Caco-2 (cell line): ENCODE data around the gene SYNPO. TPM values are rescaled to one million over a fixed set of nuclear protein-coding genes. Genes with fewer than 3 reads are reported as not detected.

Experiments
- BruUV-seq: library from RNA; stranded (reverse); fragments of 400-500 nt; replicated peaks from 2 replicates; lab custom pipeline; 2021; lab: Mats Ljungman, UMichigan
- CTCF ChIA-PET: fragments of 300-600 bp; sonication (Branson Sonifier 250); formaldehyde crosslinking; loops from one replicate; lab custom pipeline; 2022; ENCODE audit warnings: antibody characterized with exemption; lab: Charles Lee
- POLR2A ChIA-PET: fragments of 300-600 bp; sonication (Branson Sonifier 250); formaldehyde crosslinking; loops from one replicate; lab custom pipeline; 2022; ENCODE audit warnings: antibody characterized with exemption; lab: Charles Lee
- DNase-seq, 2 experiments: peaks; one replicate each; pipeline versions ENCODE4 v3.0.0 to v3.0.0-alpha.2; 2020 to 2022
- H3K27me3 ChIP-seq: replicated peaks from 2 replicates; pipeline ENCODE4 v1.6.0; 2011; ENCODE audit warnings: low read length; ENCODE audit not compliant: control insufficient read depth, insufficient read depth
- H3K36me3 ChIP-seq: 2 replicates; pipeline ENCODE4 v1.5.1; 2011; ENCODE audit warnings: low read length; ENCODE audit not compliant: control insufficient read depth, insufficient read depth
- H3K4me1 ChIP-seq: fragments of 250-450 bp; sonication (Bioruptor Pico); 2 replicates; pipeline ENCODE4 v1.5.1; 2020; ENCODE audit warnings: mild to moderate bottlenecking
- H3K4me3 ChIP-seq: 2 replicates; pipeline ENCODE4 v1.5.1; 2011; ENCODE audit warnings: low read depth, mild to moderate bottlenecking, control low read depth, low read length
- H3K9me3 ChIP-seq: fragments of 250-450 bp; sonication (Bioruptor Pico); 2 replicates; pipeline ENCODE4 v1.5.1; 2020; ENCODE audit warnings: mild to moderate bottlenecking, moderate library complexity
- H3K27ac Mint-ChIP-seq: one replicate; pipeline ENCODE4 v1.8.0; 2022; ENCODE audit warnings: mixed read lengths; ENCODE audit not compliant: unreplicated experiment
- H3K27me3 Mint-ChIP-seq: one replicate; pipeline ENCODE4 v1.8.0; 2022; ENCODE audit warnings: mixed read lengths; ENCODE audit not compliant: insufficient read depth, unreplicated experiment
- H3K36me3 Mint-ChIP-seq: one replicate; pipeline ENCODE4 v1.8.0; 2022; ENCODE audit warnings: mild to moderate bottlenecking, mixed read lengths; ENCODE audit not compliant: insufficient read depth, unreplicated experiment
- H3K4me1 Mint-ChIP-seq: one replicate; pipeline ENCODE4 v1.8.0; 2022; ENCODE audit warnings: low read depth, mixed read lengths; ENCODE audit not compliant: unreplicated experiment
- H3K4me3 Mint-ChIP-seq: one replicate; pipeline ENCODE4 v1.8.0; 2022; ENCODE audit warnings: mild to moderate bottlenecking, moderate library complexity, mixed read lengths; ENCODE audit not compliant: unreplicated experiment
- H3K9me3 Mint-ChIP-seq: one replicate; pipeline ENCODE4 v1.8.0; 2022; ENCODE audit warnings: mixed read lengths; ENCODE audit not compliant: unreplicated experiment
- intact Hi-C: fragments of 100-400 bp; cut with micrococcal nuclease; formaldehyde crosslinking; loops from one replicate; pipeline ENCODE4 v1.10.0; 2022; ENCODE audit not compliant: unreplicated experiment
- total RNA-seq: library from RNA; stranded (reverse); gene quantifications from 2 replicates; pipeline ENCODE4 v1.2.3, GENCODE V29; 2022
- TF ChIP-seq, protein P1 (sequence below), 2 experiments: fragments of 200-600 bp in 1 of 2; IDR thresholded peaks; 1 replicate in 1 of 2; 2 replicates in 1 of 2; pipeline versions ENCODE4 v1.5.1 to v1.8.0; 2011 to 2022; ENCODE audit warnings: antibody characterized with exemption in 1 of 2, control low read depth in 1 of 2, inconsistent platforms in 1 of 2, low read depth in 1 of 2, low read length in 1 of 2, mild to moderate bottlenecking in 1 of 2, moderate library complexity in 1 of 2; ENCODE audit not compliant: insufficient read depth in 1 of 2, severe bottlenecking in 1 of 2, unreplicated experiment in 1 of 2

SYNPO gene
- total RNA-seq, 1 experiment from 2014 or later = 25.1 TPM

DNA sequence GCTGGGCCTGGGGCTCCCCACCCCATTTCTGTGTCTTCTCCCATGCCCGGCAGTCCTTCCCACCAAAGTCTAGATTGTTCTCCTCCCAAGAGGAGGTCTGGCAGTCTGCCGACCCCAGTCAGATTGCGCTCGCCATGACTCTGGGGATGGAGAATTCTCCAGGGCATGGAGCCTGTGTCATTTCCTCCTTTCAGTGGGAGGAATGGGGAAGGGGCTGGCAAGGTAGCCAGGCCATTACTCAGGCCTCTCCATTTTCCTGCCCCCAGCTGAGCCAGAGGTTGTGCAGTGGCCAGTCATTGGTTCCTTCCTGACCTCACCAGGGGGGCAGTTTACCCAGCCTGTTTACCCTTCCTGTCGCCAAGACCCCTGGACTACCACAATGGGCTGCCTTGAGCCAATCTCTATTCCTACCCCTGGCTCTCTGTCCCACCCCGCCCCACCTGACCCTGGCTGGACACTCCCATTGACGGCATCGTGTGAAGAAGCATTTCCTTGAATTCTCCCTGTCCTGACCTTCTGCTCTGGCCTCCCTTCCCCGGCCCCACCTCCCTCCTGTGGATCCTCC is 628 bp downstream of the SYNPO start:
- H3K4me1 ChIP-seq = peaks cover 80% of the 10 kb centered on the region
- H3K36me3 Mint-ChIP-seq = peaks cover 15% of the 10 kb centered on the region
- peak overlapping the region; percentile 79 for H3K27ac Mint-ChIP-seq
- no peak for DNase-seq
- BruUV-seq = no TSS peak
- H3K27me3 ChIP-seq = no peaks in the 10 kb centered on the region
- H3K36me3 ChIP-seq = no peaks in the 10 kb centered on the region
- H3K9me3 ChIP-seq = no peaks in the 10 kb centered on the region
- H3K4me3 ChIP-seq = peak overlapping the region; percentile 33
- TF ChIP-seq, protein P1, sequence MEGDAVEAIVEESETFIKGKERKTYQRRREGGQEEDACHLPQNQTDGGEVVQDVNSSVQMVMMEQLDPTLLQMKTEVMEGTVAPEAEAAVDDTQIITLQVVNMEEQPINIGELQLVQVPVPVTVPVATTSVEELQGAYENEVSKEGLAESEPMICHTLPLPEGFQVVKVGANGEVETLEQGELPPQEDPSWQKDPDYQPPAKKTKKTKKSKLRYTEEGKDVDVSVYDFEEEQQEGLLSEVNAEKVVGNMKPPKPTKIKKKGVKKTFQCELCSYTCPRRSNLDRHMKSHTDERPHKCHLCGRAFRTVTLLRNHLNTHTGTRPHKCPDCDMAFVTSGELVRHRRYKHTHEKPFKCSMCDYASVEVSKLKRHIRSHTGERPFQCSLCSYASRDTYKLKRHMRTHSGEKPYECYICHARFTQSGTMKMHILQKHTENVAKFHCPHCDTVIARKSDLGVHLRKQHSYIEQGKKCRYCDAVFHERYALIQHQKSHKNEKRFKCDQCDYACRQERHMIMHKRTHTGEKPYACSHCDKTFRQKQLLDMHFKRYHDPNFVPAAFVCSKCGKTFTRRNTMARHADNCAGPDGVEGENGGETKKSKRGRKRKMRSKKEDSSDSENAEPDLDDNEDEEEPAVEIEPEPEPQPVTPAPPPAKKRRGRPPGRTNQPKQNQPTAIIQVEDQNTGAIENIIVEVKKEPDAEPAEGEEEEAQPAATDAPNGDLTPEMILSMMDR (IDR thresholded peaks at IDR 0.05; ENCODE audit: insufficient read depth in 1 of 2, low read depth in 1 of 2, low read length in 1 of 2, severe bottlenecking in 1 of 2, unreplicated experiment in 1 of 2) = no peak
- H3K4me1 Mint-ChIP-seq = peaks cover 46% of the 10 kb centered on the region
- no peaks in the 10 kb centered on the region for H3K27me3 Mint-ChIP-seq
- intact Hi-C loops = loop anchor here (2.0 to 5.0 kb wide), 3 partner anchors 16 to 184 kb away; no protein-coding TSS in a partner anchor
- POLR2A ChIA-PET = interaction anchor here (1.0 kb wide), 1 partner anchor 191 kb away, joined by 3 read pairs; the partner anchor contains the start of gene RPS14
- H3K9me3 Mint-ChIP-seq = no peaks in the 10 kb centered on the region
- peak overlapping the region; percentile 61 for H3K4me3 Mint-ChIP-seq
- CTCF ChIA-PET = interaction anchor here (0.8 to 1.2 kb wide), 6 partner anchors 8 to 191 kb away, joined by 3 to 6 read pairs (median 3); partner anchors contain the start of gene RBM22

DNA sequence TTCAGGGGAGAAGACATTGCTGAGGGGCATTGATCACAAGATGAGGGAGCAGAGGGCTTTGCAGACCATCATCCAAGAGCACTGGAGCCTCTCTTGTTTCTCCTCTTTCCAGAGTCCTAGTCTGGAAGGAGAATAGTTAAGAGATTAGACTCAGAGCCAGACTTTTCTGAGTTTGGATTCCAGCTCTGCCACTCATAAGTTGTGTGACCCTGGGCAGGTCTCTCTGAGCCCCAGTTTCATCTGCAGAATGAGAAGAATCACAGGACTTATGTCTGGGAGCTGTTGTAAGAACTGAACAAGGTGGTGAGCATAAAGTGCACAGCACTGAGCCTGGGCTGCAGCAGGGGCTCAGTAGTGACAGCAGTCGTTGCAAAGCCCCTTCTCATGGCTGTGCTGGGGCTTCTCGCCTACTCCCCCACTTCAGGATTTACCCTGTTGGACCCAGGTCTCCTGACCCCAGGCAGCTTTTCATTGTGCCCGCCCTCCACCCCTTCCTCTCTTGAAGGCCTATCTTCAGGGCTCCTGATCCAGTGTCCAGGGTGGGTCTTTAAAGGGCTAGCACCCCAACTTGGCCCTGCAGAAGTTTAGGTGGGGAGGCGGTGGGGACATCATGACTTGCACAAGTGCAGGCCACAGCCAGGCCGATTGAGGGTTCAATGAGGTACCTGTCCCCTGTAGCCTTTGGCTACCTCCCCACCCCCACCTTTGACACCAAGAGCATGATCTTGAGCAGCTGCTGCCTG is 1.5 kb downstream of the SYNPO start:
- H3K9me3 ChIP-seq = no peaks in the 10 kb centered on the region
- H3K36me3 Mint-ChIP-seq = peaks cover 16% of the 10 kb centered on the region
- no peak for DNase-seq
- peaks cover 72% of the 10 kb centered on the region for H3K4me1 ChIP-seq
- H3K27me3 Mint-ChIP-seq = no peaks in the 10 kb centered on the region
- POLR2A ChIA-PET = interaction anchor here (0.5 kb wide), 1 partner anchor 58 kb away, joined by 4 read pairs; no protein-coding TSS in a partner anchor
- peak overlapping the region; percentile 61 for H3K4me3 Mint-ChIP-seq
- H3K9me3 Mint-ChIP-seq = no peaks in the 10 kb centered on the region
- no peaks in the 10 kb centered on the region for H3K36me3 ChIP-seq
- no peak overlapping the region for H3K4me3 ChIP-seq
- peak overlapping the region; percentile 79 for H3K27ac Mint-ChIP-seq
- H3K4me1 Mint-ChIP-seq = peaks cover 40% of the 10 kb centered on the region
- TF ChIP-seq, protein P1 (IDR thresholded peaks at IDR 0.05; ENCODE audit: insufficient read depth in 1 of 2, low read depth in 1 of 2, low read length in 1 of 2, severe bottlenecking in 1 of 2, unreplicated experiment in 1 of 2) = no peak
- no peaks in the 10 kb centered on the region for H3K27me3 ChIP-seq
- intact Hi-C loops = loop anchor here (2.0 to 5.0 kb wide), 3 partner anchors 15 to 185 kb away; no protein-coding TSS in a partner anchor
- CTCF ChIA-PET = interaction anchor here (1.2 to 1.6 kb wide), 2 partner anchors 59 to 82 kb away, joined by 3 to 5 read pairs; partner anchors contain the start of gene RBM22
- no TSS peak for BruUV-seq

DNA sequence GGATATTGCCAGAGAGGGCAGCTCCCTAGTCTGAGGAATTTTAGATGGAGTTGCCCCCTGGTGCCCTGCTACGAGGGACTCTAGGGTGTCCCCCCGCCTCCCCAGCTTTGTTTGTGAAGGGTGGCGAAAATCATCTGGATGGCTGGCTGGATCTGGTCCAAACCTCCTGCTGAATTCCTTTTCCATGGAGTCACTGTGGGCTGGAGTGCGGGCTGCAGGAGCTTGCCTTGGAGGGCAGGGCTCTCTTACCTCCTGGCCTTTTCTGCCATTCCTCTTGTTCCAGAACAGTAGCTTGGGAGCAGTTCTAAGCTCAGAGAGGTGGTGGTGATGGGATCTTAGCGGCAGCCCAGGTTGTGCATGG is 2.1 kb downstream of the SYNPO start:
- Histone ChIP-seq H3K4me3 (no peak overlapping the region), H3K9me3 (no peaks in the 10 kb centered on the region), H3K4me1 (peaks cover 67% of the 10 kb centered on the region), H3K36me3 (no peaks in the 10 kb centered on the region), H3K27me3 (no peaks in the 10 kb centered on the region)
- TF ChIP-seq, protein P1 (IDR thresholded peaks at IDR 0.05; ENCODE audit: insufficient read depth in 1 of 2, low read depth in 1 of 2, low read length in 1 of 2, severe bottlenecking in 1 of 2, unreplicated experiment in 1 of 2) = no peak
- no TSS peak for BruUV-seq
- Mint-ChIP-seq H3K27me3 (no peaks in the 10 kb centered on the region), H3K27ac (no peak overlapping the region), H3K9me3 (no peaks in the 10 kb centered on the region), H3K36me3 (peaks cover 18% of the 10 kb centered on the region), H3K4me3 (peak overlapping the region; percentile 35), H3K4me1 (peaks cover 46% of the 10 kb centered on the region)
- POLR2A ChIA-PET = interaction anchor here (0.5 kb wide), 1 partner anchor 58 kb away, joined by 4 read pairs; no protein-coding TSS in a partner anchor
- no peak for DNase-seq
- CTCF ChIA-PET = interaction anchor here (1.2 to 1.6 kb wide), 2 partner anchors 58 to 82 kb away, joined by 3 to 5 read pairs; partner anchors contain the start of gene RBM22
- intact Hi-C loops = loop anchor here (5.0 kb wide), 2 partner anchors 170 to 185 kb away; no protein-coding TSS in a partner anchor
